Colonic mucosa (tissue), 4 donors: ENCODE measurements around the gene RAB28. TPM values are rescaled to one million over a fixed set of nuclear protein-coding genes. Genes with fewer than 3 reads are reported as not detected.

Source experiments
- DNase-seq: peaks from one replicate; pipeline ENCODE4 v3.0.0-alpha.2; 2020
- H3K27ac ChIP-seq: fragments of 200-600 bp; one replicate; pipeline ENCODE4 v1.8.0; 2021
- H3K27me3 ChIP-seq: fragments of 200-600 bp; one replicate; pipeline ENCODE4 v1.8.0; 2021
- H3K36me3 ChIP-seq: fragments of 200-600 bp; one replicate; pipeline ENCODE4 v1.8.0; 2021
- H3K4me1 ChIP-seq: fragments of 200-600 bp; one replicate; pipeline ENCODE4 v1.8.0; 2021; ENCODE audit warnings: mild to moderate bottlenecking
- H3K4me3 ChIP-seq: fragments of 200-600 bp; one replicate; pipeline ENCODE4 v1.8.0; 2021
- H3K9ac ChIP-seq, 2 donors: one replicate each; pipeline ENCODE4 v1.7.0; 2013; ENCODE audit warnings: control low read depth in 2 of 2, low read depth in 2 of 2, low read length in 2 of 2
- H3K9me3 ChIP-seq: fragments of 200-600 bp; one replicate; pipeline ENCODE4 v1.8.0; 2021
- CTCF ChIP-seq: fragments of 200-600 bp; IDR thresholded peaks from one replicate; pipeline ENCODE4 v1.8.0; 2022; ENCODE audit warnings: antibody characterized with exemption, mild to moderate bottlenecking
- intact Hi-C: fragments of 100-400 bp; cut with DNase I; formaldehyde crosslinking; loops from one replicate; pipeline ENCODE4 v1.14.1; 2022
- total RNA-seq, 2 donors: library from RNA; stranded (reverse); fragmentation: NEBNext Ultra II Directional in 1 of 2; extraction: Animal tissue kit (Norgen Biotek cat#: 25700) in 1 of 2; gene quantifications; one replicate each; pipeline ENCODE4 v1.2.1, GENCODE V29; 2021
- donor health status: healthy.
- donor health status: DM: no; HTN: no; CAD: no.
- donor health status: DM: no; HTN: no; CAD: no.

Gene RAB28
- total RNA-seq, 2 donors from 2014 or later: 13.0 to 13.3 TPM

DNA sequence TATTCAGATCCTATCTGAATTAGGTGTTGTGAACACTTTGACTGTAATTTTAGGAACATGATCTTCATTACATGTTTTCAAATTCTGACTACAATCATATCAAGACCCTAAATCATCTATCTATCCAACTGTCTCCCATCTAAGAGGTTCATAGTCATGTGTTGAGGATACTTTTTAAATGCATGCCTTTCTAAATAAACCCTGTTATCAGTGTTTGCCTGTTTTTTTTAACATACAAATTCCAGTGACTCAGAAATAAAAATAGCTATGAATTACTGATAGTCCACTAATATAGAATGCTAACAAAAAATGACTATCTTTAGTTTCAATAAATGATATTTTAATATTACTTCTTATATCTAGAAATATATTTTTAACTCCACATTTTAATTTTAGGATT is 8.0 kb downstream of the RAB28 start:
- intact Hi-C loops: no loop called here
- Histone ChIP-seq H3K36me3 (no peaks in the 10 kb centered on the region), H3K27me3 (no peaks in the 10 kb centered on the region), H3K9me3 (no peaks in the 10 kb centered on the region), H3K27ac (no peak overlapping the region), H3K4me1 (no peaks in the 10 kb centered on the region), H3K4me3 (no peak overlapping the region), H3K9ac (no peak overlapping the region)
- no peak for TF ChIP-seq CTCF
- no peak for DNase-seq

DNA sequence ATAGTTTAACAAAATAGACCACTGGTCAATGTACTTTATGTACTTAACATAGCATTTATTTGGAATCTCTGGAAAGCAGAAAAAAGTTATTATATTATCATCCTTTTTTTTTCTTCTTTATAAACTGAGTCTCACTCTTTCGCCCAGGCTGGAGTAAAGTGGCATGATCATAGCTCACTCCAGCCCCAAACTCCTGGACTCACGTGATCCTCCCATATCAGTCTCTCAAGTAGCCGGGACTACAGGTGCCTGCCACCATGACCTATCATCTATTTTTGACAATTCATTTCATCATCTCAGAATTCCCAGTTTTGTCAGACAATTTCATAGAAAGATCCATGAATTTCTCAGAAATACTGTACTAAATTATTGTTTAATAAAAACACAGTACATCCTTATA is 12.7 kb downstream of the RAB28 start:
- no peak for TF ChIP-seq CTCF
- intact Hi-C loops: no loop called here
- Histone ChIP-seq H3K27ac (no peak overlapping the region), H3K36me3 (no peaks in the 10 kb centered on the region), H3K9me3 (no peaks in the 10 kb centered on the region), H3K27me3 (no peaks in the 10 kb centered on the region), H3K9ac (no peak overlapping the region), H3K4me1 (no peaks in the 10 kb centered on the region), H3K4me3 (no peak overlapping the region)
- no peak for DNase-seq

DNA sequence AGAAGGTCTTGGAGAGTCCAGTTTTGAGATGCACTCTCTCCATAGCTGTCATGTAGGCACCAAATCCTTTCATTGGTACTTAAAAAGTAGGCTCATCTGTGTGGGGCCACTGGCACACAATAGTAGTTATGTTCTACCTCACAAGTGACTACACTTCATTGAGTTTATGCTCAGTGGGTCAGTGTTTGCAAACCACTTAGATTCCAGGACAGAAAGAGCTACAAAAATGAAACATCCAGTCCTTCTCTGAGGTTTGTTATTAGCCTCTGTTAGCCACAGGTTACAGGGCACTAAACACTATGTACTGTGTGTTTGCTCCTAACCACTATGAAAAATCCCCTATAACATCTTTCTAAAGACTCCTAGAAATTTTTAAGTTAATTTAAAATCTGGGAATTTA is 13.8 kb downstream of the RAB28 start:
- intact Hi-C loops: no loop called here
- DNase-seq: no peak
- no peaks in the 10 kb centered on the region for H3K27me3 ChIP-seq
- TF ChIP-seq CTCF: no peak
- no peak overlapping the region for H3K4me3 ChIP-seq
- no peaks in the 10 kb centered on the region for H3K36me3 ChIP-seq
- H3K27ac ChIP-seq: no peak overlapping the region
- H3K9me3 ChIP-seq: no peaks in the 10 kb centered on the region
- H3K4me1 ChIP-seq: no peaks in the 10 kb centered on the region
- H3K9ac ChIP-seq: no peak overlapping the region

GRCh38 chr4:13464973-13465372 is 19.2 kb downstream of the RAB28 start:
- Histone ChIP-seq H3K4me1 (no peaks in the 10 kb centered on the region), H3K9me3 (no peaks in the 10 kb centered on the region), H3K36me3 (no peaks in the 10 kb centered on the region), H3K4me3 (no peak overlapping the region), H3K27ac (no peak overlapping the region), H3K9ac (no peak overlapping the region), H3K27me3 (no peaks in the 10 kb centered on the region)
- TF ChIP-seq CTCF: no peak
- intact Hi-C loops: no loop called here
- DNase-seq: no peak

DNA sequence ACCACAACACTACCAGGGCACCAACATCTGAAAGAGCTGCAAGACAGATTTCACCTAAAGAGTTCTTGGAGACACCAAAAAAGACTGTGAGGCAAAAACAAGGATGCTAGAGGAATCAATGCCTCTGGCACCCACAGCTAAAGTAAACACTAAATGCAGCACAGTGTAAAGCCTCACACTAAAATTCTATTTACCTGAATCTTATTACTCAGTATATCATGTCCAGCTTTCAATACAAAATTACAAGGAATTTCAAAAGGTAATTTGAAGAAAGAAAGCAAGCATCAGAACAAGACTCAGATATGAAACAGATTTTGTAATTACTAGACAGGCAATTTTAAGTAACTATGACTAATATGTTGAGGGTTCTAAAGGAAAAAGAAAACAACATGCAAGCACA is 19.6 kb downstream of the RAB28 start:
- no peak for DNase-seq
- no peaks in the 10 kb centered on the region for H3K4me1 ChIP-seq
- H3K27ac ChIP-seq: no peak overlapping the region
- H3K9ac ChIP-seq: no peak overlapping the region
- no peaks in the 10 kb centered on the region for H3K9me3 ChIP-seq
- no peaks in the 10 kb centered on the region for H3K27me3 ChIP-seq
- intact Hi-C loops: no loop called here
- TF ChIP-seq CTCF: no peak
- no peak overlapping the region for H3K4me3 ChIP-seq
- H3K36me3 ChIP-seq: no peaks in the 10 kb centered on the region
